Measurements from ENCODE around the gene ADAMTS2. TPM values are rescaled to one million over a fixed set of nuclear protein-coding genes. Genes with fewer than 3 reads are reported as not detected.

The ADAMTS2 gene
- polyA plus RNA-seq, 3 donors: 0.74 to 2.3 TPM; not detected in 1

DNA sequence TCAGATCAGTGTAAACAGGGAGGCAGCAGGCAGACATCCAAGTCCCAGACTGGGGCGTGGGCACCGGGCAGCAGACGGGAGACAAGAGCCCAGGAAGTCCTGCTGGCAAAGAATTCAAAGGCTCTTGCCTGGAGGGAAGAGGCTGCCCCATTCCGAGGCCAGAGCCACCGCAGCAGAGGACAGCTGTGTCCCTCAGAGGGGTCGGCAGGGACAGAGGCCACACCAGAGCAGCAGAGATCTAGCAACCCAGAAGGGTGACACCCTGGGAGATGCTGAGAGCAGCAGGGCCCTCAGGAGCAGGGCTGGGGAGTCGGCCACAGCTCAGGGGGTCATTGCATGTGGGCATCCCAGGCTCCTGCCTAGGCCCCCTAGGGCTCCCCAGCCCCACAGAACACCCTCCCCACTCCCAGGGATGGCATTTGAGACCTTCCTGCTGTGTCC lies 29.1 kb downstream of the ADAMTS2 start:
- Mint-ChIP-seq H3K27me3 (ENCODE audit: low read depth in 3 of 3) (peaks cover 4 to 5% (median 5%) of the 10 kb centered on the region in 3 donors), H3K27ac (no peak overlapping the region), H3K4me3 (no peak overlapping the region), H3K36me3 (no peaks in the 10 kb centered on the region), H3K4me1 (no peaks in the 10 kb centered on the region), H3K9me3 (peaks cover 0 to 19% (median 7%) of the 10 kb centered on the region in 7 donors)
- H3K79me2 ChIP-seq (ENCODE audit: insufficient read depth, low read length): no peaks in the 10 kb centered on the region
- H3K4me1 ChIP-seq (ENCODE audit: control insufficient read depth in 1 of 2, insufficient read depth in 2 of 2, low read length in 2 of 2): no peaks in the 10 kb centered on the region
- no peaks in the 10 kb centered on the region for H3K36me3 ChIP-seq (replicated peaks in 1 of 2; ENCODE audit: control insufficient read depth in 1 of 2, insufficient read depth in 2 of 2, low read length in 2 of 2)
- H2AFZ ChIP-seq (ENCODE audit: insufficient read depth, low read depth, low read length, poor library complexity, severe bottlenecking): no peak overlapping the region
- no peaks in the 10 kb centered on the region for H4K20me1 ChIP-seq (ENCODE audit: insufficient read depth, low read length)
- intact Hi-C loops (cut with micrococcal nuclease): no loop called here
- H3K9ac ChIP-seq (ENCODE audit: insufficient read depth, low read length, poor library complexity, severe bottlenecking): no peak overlapping the region
- H3K27ac ChIP-seq (ENCODE audit: low read depth in 1 of 2, low read length in 2 of 2): no peak overlapping the region
- WGBS (ENCODE audit: insufficient coverage): 86% methylated on average over 7 of the region's 7 CpGs
- no peak overlapping the region for H3K4me2 ChIP-seq (replicated peaks; ENCODE audit: extremely low read depth, low read length, poor library complexity, severe bottlenecking)
- DNase-seq: no peak
- H3K4me3 ChIP-seq (replicated peaks in 1 of 3; ENCODE audit: low read depth in 2 of 3, low read length in 3 of 3): no peak overlapping the region
- peaks cover 0 to 4% of the 10 kb centered on the region in 2 donors for H3K9me3 ChIP-seq (replicated peaks in 1 of 2; ENCODE audit: control insufficient read depth in 1 of 2, insufficient read depth in 1 of 2, low read length in 2 of 2)
- no peaks in the 10 kb centered on the region for H3K27me3 ChIP-seq (ENCODE audit: control insufficient read depth in 2 of 2, insufficient read depth in 2 of 2, low read length in 2 of 2)
- TF ChIP-seq, protein P1, sequence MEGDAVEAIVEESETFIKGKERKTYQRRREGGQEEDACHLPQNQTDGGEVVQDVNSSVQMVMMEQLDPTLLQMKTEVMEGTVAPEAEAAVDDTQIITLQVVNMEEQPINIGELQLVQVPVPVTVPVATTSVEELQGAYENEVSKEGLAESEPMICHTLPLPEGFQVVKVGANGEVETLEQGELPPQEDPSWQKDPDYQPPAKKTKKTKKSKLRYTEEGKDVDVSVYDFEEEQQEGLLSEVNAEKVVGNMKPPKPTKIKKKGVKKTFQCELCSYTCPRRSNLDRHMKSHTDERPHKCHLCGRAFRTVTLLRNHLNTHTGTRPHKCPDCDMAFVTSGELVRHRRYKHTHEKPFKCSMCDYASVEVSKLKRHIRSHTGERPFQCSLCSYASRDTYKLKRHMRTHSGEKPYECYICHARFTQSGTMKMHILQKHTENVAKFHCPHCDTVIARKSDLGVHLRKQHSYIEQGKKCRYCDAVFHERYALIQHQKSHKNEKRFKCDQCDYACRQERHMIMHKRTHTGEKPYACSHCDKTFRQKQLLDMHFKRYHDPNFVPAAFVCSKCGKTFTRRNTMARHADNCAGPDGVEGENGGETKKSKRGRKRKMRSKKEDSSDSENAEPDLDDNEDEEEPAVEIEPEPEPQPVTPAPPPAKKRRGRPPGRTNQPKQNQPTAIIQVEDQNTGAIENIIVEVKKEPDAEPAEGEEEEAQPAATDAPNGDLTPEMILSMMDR (IDR thresholded peaks at IDR 0.05): no peak

DNA sequence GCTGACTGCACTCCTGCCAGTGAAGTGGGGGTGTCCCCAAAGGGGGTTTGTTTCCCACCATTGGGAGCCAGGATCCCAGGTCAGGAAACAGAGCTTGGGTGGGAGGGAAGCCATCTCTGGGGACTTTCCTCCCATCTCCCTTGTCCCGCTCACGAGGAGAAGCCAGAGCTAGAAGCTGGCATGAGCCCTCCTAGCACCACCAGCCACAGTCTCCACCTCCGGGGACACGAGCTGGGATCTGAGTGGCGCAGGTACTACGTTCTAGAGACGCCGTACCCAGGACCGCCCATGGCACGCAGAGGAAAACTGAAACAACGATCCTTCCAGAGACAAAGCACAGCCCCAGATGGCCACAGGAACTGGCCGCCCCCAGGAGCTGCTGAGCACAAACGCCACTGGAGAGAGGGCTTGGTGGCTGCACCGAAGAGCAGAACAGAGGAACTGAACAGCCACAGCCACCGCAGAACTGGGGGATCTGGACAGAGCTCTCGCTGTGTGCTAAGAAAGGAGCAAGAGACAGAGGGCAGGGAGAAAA lies 29.8 kb downstream of the ADAMTS2 start:
- Histone ChIP-seq H3K79me2 (ENCODE audit: insufficient read depth, low read length) (no peaks in the 10 kb centered on the region), H3K27me3 (ENCODE audit: control insufficient read depth in 2 of 2, insufficient read depth in 2 of 2, low read length in 2 of 2) (no peaks in the 10 kb centered on the region), H3K9ac (ENCODE audit: insufficient read depth, low read length, poor library complexity, severe bottlenecking) (no peak overlapping the region), H3K4me1 (ENCODE audit: control insufficient read depth in 1 of 2, insufficient read depth in 2 of 2, low read length in 2 of 2) (no peaks in the 10 kb centered on the region), H3K4me3 (replicated peaks in 1 of 3; ENCODE audit: low read depth in 2 of 3, low read length in 3 of 3) (no peak overlapping the region), H3K36me3 (replicated peaks in 1 of 2; ENCODE audit: control insufficient read depth in 1 of 2, insufficient read depth in 2 of 2, low read length in 2 of 2) (no peaks in the 10 kb centered on the region), H3K27ac (ENCODE audit: low read depth in 1 of 2, low read length in 2 of 2) (no peak overlapping the region), H2AFZ (ENCODE audit: insufficient read depth, low read depth, low read length, poor library complexity, severe bottlenecking) (no peak overlapping the region), H3K9me3 (replicated peaks in 1 of 2; ENCODE audit: control insufficient read depth in 1 of 2, insufficient read depth in 1 of 2, low read length in 2 of 2) (peaks cover 0 to 4% of the 10 kb centered on the region in 2 donors), H3K4me2 (replicated peaks; ENCODE audit: extremely low read depth, low read length, poor library complexity, severe bottlenecking) (no peak overlapping the region), H4K20me1 (ENCODE audit: insufficient read depth, low read length) (no peaks in the 10 kb centered on the region)
- Mint-ChIP-seq H3K36me3 (no peaks in the 10 kb centered on the region), H3K27ac (no peak overlapping the region), H3K27me3 (ENCODE audit: low read depth in 3 of 3) (peaks cover 4 to 5% (median 4%) of the 10 kb centered on the region in 3 donors), H3K9me3 (peaks cover 0 to 19% (median 7%) of the 10 kb centered on the region in 7 donors), H3K4me3 (no peak overlapping the region), H3K4me1 (no peaks in the 10 kb centered on the region)
- TF ChIP-seq, protein P1 (IDR thresholded peaks at IDR 0.05): no peak
- intact Hi-C loops (cut with micrococcal nuclease): no loop called here
- DNase-seq: no peak
- 87% methylated on average over 13 of the region's 16 CpGs for WGBS (ENCODE audit: insufficient coverage)
